Gastroesophageal sphincter (tissue), 4 donors: Measurements from ENCODE around the gene KLHDC3. TPM values are rescaled to one million over a fixed set of nuclear protein-coding genes. Genes with fewer than 3 reads are reported as not detected.

ENCODE experiments used
- ATAC-seq: fragments of 150-250 bp; one replicate; pipeline ENCODE4 v1.9.1; 2016; ENCODE audit warnings: mild to moderate bottlenecking, moderate library complexity
- H3K27ac ChIP-seq, 4 donors: fragments of 200-600 bp; sonication (generic) in 3 of 4; 1 replicate in 3 of 4; 2 replicates in 1 of 4; pipeline ENCODE4 v1.5.1; 2016 to 2019
- H3K27me3 ChIP-seq: fragments of 200-600 bp; sonication (generic); one replicate; pipeline ENCODE4 v1.5.1; 2019
- H3K36me3 ChIP-seq, 2 donors: fragments of 200-600 bp; sonication (generic); one replicate each; pipeline ENCODE4 v1.5.1; 2019; ENCODE audit warnings: control low read depth in 1 of 2
- H3K4me1 ChIP-seq, 3 donors: fragments of 200-600 bp; sonication (generic); 1 replicate in 2 of 3; 2 replicates in 1 of 3; pipeline ENCODE4 v1.5.1; 2016 to 2019; ENCODE audit warnings: control low read depth in 2 of 3
- H3K4me3 ChIP-seq, 2 donors: fragments of 200-600 bp; sonication (generic); one replicate each; pipeline ENCODE4 v1.5.1; 2019; ENCODE audit warnings: mild to moderate bottlenecking in 1 of 2, moderate library complexity in 1 of 2
- H3K9me3 ChIP-seq, 3 donors: fragments of 200-600 bp; sonication (generic); one replicate each; pipeline ENCODE4 v1.5.1; 2017 to 2019; ENCODE audit warnings: control low read depth in 2 of 3
- EP300 ChIP-seq: sonication (generic); formaldehyde crosslinking; IDR thresholded peaks from one replicate; pipeline ENCODE4 v1.6.1; 2017; ENCODE audit warnings: antibody characterized with exemption, mild to moderate bottlenecking
- POLR2A ChIP-seq, 2 donors: fragments of 450-650 bp; IDR thresholded peaks; one replicate each; pipeline ENCODE4 v1.6.1; 2017; ENCODE audit warnings: antibody characterized with exemption in 2 of 2, mild to moderate bottlenecking in 2 of 2, moderate library complexity in 1 of 2
- POLR2AphosphoS5 ChIP-seq: sonication (generic); formaldehyde crosslinking; IDR thresholded peaks from one replicate; pipeline ENCODE4 v1.6.1; 2017; ENCODE audit warnings: antibody characterized with exemption
- WGBS, 2 donors: methylation state at CpG; one replicate each; pipeline ENCODE4 v1.1.5; 2018; ENCODE audit warnings: low coverage in 1 of 2; 5-methylcytosine and 5-hydroxymethylcytosine counted together
- total RNA-seq, 4 donors: library from RNA; depleted of rRNA; stranded (reverse); fragments of >200 nt; gene quantifications; one replicate each; pipeline ENCODE4 v1.1.0, GENCODE V29; 2016
- TF ChIP-seq, protein P1 (sequence below), 4 experiments: fragments of 200-600 bp in 2 of 4; fragments of 450-650 bp in 2 of 4; sonication (generic) in 1 of 4; IDR thresholded peaks; one replicate each; pipeline ENCODE4 v1.5.1; 2017 to 2019; ENCODE audit warnings: antibody characterized with exemption in 4 of 4, mild to moderate bottlenecking in 2 of 4, moderate library complexity in 2 of 4

KLHDC3 gene
- total RNA-seq, 4 donors from 2014 or later, result 96.9 to 145 (median 129) TPM

DNA sequence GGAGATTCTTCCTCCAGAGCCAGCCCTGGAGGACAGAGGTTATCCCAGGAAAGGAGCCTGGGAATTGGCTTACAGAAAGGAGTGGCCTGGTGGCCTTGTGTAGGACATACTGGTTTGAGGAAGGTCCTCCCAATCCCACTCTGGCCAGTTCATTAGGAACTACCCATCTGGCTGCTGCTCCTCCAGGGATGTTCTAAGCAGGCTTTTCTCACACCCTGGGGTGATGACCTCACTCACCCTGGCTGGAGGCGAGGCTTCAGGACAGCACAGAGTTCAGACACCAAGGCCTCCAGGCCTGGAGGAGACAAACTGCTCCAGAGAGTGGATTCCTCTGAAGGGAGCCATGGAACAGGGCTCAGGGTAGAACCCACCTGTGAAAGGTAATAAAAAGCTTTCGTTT, 44.6 kb upstream of the KLHDC3 start:
- Histone ChIP-seq H3K27ac (no peak overlapping the region), H3K36me3 (peaks cover 0 to 57% of the 10 kb centered on the region in 2 donors), H3K9me3 (no peaks in the 10 kb centered on the region), H3K4me1 (peaks cover 0 to 5% (median 0%) of the 10 kb centered on the region in 3 donors), H3K4me3 (no peak overlapping the region), H3K27me3 (no peaks in the 10 kb centered on the region)
- no peak for ATAC-seq
- WGBS, 2 donors, result 89% methylated on average over 1 of the region's 2 CpGs; no CpG with 5 or more reads in 1 of the 2 donors
- TF ChIP-seq, protein P1, sequence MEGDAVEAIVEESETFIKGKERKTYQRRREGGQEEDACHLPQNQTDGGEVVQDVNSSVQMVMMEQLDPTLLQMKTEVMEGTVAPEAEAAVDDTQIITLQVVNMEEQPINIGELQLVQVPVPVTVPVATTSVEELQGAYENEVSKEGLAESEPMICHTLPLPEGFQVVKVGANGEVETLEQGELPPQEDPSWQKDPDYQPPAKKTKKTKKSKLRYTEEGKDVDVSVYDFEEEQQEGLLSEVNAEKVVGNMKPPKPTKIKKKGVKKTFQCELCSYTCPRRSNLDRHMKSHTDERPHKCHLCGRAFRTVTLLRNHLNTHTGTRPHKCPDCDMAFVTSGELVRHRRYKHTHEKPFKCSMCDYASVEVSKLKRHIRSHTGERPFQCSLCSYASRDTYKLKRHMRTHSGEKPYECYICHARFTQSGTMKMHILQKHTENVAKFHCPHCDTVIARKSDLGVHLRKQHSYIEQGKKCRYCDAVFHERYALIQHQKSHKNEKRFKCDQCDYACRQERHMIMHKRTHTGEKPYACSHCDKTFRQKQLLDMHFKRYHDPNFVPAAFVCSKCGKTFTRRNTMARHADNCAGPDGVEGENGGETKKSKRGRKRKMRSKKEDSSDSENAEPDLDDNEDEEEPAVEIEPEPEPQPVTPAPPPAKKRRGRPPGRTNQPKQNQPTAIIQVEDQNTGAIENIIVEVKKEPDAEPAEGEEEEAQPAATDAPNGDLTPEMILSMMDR (IDR thresholded peaks at IDR 0.05), result no peak
- TF ChIP-seq POLR2A (IDR thresholded peaks at IDR 0.05), result no peak
- TF ChIP-seq POLR2AphosphoS5, result no peak
- TF ChIP-seq EP300, result no peak

DNA sequence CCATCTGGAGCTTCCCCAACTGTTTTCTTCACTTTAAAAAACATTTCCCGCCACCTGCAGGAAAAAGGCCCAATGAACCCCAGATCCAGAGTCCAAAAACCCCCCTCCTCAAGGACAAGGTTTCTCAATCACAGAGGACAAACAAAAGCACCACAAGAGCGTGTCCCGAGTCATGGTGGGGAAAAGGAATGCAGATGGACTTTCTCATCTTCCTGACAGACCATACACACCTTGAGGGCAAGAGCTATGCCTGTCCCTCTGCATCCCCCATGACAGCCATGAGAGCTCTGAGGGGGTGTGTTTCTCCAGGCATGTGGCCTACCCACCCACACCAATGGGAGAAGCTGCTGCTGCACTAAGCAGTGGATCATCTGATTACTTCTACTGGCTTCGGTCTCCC, 44.1 kb upstream of the KLHDC3 start:
- H3K36me3 ChIP-seq, result peaks cover 0 to 51% of the 10 kb centered on the region in 2 donors
- no peaks in the 10 kb centered on the region for H3K9me3 ChIP-seq
- 60 to 75% methylated on average over 1 of the region's 4 CpGs for WGBS, 2 donors
- no peak overlapping the region for H3K4me3 ChIP-seq
- no peaks in the 10 kb centered on the region for H3K27me3 ChIP-seq
- no peak for ATAC-seq
- TF ChIP-seq POLR2AphosphoS5 (no peak), POLR2A (IDR thresholded peaks at IDR 0.05) (no peak), EP300 (no peak)
- TF ChIP-seq, protein P1 (IDR thresholded peaks at IDR 0.05), result no peak
- H3K4me1 ChIP-seq, result peaks cover 0 to 5% (median 0%) of the 10 kb centered on the region in 3 donors
- no peak overlapping the region for H3K27ac ChIP-seq

DNA sequence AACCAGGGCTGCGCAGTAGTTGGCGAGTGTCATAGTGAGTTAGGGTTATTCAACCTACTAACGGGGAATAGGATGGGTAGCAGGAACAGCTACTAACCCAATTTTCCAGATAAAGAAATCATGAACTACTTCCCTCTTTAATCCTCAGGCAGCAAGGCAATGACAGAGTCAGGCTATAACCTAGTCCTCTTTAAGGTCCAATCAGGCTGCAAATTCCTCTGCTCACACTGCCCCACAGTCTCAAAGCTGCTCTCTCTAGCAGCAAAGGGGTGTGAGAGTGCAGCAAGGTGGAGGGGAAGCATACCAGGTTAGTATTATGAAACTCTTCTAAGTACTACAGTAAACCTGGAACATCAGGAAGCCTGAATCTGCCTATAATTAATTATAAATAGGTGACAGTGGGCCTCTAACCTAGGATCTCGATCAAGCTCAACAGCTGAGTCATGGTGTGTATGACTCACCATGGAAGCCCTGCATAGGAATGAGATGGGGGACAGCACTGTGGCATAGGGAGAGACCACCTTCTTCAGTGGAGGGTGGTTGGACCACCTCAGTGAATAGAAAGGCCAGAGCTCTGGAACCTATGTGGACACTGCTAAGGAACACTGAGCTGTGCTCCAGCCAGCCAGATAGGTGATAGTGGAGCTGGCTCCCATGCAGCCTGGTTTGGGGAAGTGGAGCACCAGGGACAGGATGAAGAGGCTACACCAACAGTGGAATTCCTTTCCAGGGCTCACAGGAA, 43.0 kb upstream of the KLHDC3 start:
- peaks cover 0 to 40% of the 10 kb centered on the region in 2 donors for H3K36me3 ChIP-seq
- ATAC-seq, result no peak
- peaks cover 0 to 6% (median 0%) of the 10 kb centered on the region in 3 donors for H3K4me1 ChIP-seq
- no peak overlapping the region for H3K27ac ChIP-seq
- TF ChIP-seq, protein P1 (IDR thresholded peaks at IDR 0.05), result no peak
- TF ChIP-seq POLR2A (IDR thresholded peaks at IDR 0.05) (no peak), EP300 (no peak), POLR2AphosphoS5 (no peak)
- H3K4me3 ChIP-seq, result no peak overlapping the region
- 76 to 79% methylated on average over 4 of the region's 4 CpGs for WGBS, 2 donors
- no peaks in the 10 kb centered on the region for H3K9me3 ChIP-seq
- H3K27me3 ChIP-seq, result no peaks in the 10 kb centered on the region

DNA sequence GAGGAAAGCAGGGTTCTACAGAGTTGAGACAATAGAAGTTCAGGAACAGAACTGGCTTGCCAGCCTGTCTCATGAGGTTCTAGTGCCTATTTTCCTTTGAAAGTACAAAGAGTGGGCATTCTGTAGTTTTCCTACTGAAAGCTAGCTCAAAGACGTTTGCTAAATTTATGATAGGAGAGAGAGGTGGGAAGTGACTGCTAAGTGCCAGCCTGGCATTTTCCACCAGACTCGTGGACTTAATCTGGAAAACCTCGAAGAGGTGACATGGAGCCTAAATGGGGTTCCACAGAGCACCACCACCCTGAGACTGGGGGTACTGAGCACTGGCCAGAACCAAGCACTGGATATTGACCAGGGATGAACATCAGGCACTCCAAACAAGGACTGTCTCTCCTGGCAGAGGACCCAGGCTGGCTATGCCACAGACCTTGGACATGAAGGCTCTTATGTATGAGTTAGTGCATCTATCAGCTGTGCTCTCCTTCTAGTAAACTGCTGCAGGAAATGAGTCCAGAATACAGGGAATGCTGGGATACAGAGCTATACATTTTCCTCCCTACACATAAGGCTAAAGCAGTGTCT, 42.2 kb upstream of the KLHDC3 start:
- peaks cover 0 to 13% (median 0%) of the 10 kb centered on the region in 3 donors for H3K4me1 ChIP-seq
- H3K27ac ChIP-seq, result no peak overlapping the region
- ATAC-seq, result no peak
- no peak for TF ChIP-seq EP300
- no peak for TF ChIP-seq POLR2AphosphoS5
- TF ChIP-seq POLR2A (IDR thresholded peaks at IDR 0.05), result no peak
- TF ChIP-seq, protein P1 (IDR thresholded peaks at IDR 0.05), result no peak
- H3K9me3 ChIP-seq, result no peaks in the 10 kb centered on the region
- no peak overlapping the region for H3K4me3 ChIP-seq
- H3K36me3 ChIP-seq, result peaks cover 0 to 32% of the 10 kb centered on the region in 2 donors
- WGBS, 2 donors, result 87 to 92% methylated on average over 3 of the region's 3 CpGs
- no peaks in the 10 kb centered on the region for H3K27me3 ChIP-seq

DNA sequence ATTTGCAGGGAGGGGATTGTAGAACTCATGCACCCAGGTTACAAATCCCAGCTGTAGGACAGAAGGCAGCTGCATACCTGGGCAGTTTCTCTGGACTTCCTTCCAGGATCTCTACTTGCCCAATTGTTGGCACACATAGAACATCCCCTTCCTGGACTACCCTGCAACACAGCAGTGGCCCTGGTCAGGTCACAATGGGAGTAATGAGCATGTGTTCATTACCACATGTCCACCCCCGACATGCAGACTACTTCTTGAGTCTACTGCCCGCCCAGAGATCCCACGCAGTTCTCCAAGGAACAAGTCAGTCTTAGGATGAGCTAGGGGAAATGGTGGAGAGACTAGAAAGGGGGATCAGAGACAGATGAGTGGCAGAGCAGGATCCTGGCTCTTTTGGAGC, 40.1 kb upstream of the KLHDC3 start:
- H3K27ac ChIP-seq, result no peak overlapping the region
- H3K4me1 ChIP-seq, result peaks cover 0 to 30% (median 5%) of the 10 kb centered on the region in 3 donors
- ATAC-seq, result no peak
- TF ChIP-seq POLR2AphosphoS5 (no peak), EP300 (no peak)
- no peaks in the 10 kb centered on the region for H3K9me3 ChIP-seq
- H3K4me3 ChIP-seq, result no peak overlapping the region
- 62% methylated on average over 3 of the region's 3 CpGs; no CpG with 5 or more reads in 1 of the 2 donors for WGBS, 2 donors
- peaks cover 0 to 13% of the 10 kb centered on the region in 2 donors for H3K36me3 ChIP-seq
- H3K27me3 ChIP-seq, result no peaks in the 10 kb centered on the region
